Panc1 (cell line): ENCODE measurements around the gene OR5B21.

ENCODE experiments used
- CTCF ChIP-seq: fragments of 450-650 bp; IDR thresholded peaks from 2 replicates; pipeline ENCODE4 v1.5.1; 2017; ENCODE audit warnings: mild to moderate bottlenecking
- POLR2AphosphoS5 ChIP-seq: IDR thresholded peaks from 2 replicates; pipeline ENCODE4 v1.6.1; 2012; ENCODE audit warnings: mild to moderate bottlenecking, low read depth, low read length, moderate library complexity
- SIN3A ChIP-seq: IDR thresholded peaks from 2 replicates; pipeline ENCODE4 v1.6.1; 2012; ENCODE audit warnings: low read depth, mild to moderate bottlenecking, low read length, moderate library complexity, borderline replicate concordance; ENCODE audit not compliant: insufficient read depth
- TCF7L2 ChIP-seq: IDR thresholded peaks from 2 replicates; pipeline ENCODE4 v1.6.1; 2011; ENCODE audit warnings: mild to moderate bottlenecking, low read depth, low read length, inconsistent platforms
- TF ChIP-seq, protein P1 (sequence below), 2 experiments: IDR thresholded peaks; 2 replicates each; pipeline ENCODE4 v1.6.1; 2011 to 2012; ENCODE audit warnings: low read depth in 2 of 2, control low read depth in 1 of 2, low read length in 1 of 2, mild to moderate bottlenecking in 1 of 2, moderate library complexity in 1 of 2; ENCODE audit not compliant: insufficient read depth in 1 of 2

DNA sequence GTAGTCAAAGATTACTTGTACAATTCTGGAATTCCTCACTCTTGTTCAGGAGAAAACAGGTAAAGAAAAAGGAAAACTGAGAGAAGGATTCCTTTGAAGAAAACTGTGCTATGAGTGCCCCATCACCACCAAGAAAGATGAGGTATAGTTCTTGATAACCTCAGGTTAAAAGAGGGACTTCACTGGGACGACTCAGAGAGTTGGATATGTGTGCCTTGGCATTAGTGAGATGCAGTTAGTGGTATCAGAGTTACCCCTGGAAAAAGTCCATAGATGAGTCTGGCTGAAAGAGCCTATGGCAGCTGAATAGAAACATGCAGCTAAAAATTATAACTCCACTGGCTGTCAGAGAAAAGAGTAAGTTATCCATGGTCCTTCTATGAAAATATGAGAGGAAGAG, 38.9 kb upstream of the OR5B21 start:
- TF ChIP-seq, protein P1, sequence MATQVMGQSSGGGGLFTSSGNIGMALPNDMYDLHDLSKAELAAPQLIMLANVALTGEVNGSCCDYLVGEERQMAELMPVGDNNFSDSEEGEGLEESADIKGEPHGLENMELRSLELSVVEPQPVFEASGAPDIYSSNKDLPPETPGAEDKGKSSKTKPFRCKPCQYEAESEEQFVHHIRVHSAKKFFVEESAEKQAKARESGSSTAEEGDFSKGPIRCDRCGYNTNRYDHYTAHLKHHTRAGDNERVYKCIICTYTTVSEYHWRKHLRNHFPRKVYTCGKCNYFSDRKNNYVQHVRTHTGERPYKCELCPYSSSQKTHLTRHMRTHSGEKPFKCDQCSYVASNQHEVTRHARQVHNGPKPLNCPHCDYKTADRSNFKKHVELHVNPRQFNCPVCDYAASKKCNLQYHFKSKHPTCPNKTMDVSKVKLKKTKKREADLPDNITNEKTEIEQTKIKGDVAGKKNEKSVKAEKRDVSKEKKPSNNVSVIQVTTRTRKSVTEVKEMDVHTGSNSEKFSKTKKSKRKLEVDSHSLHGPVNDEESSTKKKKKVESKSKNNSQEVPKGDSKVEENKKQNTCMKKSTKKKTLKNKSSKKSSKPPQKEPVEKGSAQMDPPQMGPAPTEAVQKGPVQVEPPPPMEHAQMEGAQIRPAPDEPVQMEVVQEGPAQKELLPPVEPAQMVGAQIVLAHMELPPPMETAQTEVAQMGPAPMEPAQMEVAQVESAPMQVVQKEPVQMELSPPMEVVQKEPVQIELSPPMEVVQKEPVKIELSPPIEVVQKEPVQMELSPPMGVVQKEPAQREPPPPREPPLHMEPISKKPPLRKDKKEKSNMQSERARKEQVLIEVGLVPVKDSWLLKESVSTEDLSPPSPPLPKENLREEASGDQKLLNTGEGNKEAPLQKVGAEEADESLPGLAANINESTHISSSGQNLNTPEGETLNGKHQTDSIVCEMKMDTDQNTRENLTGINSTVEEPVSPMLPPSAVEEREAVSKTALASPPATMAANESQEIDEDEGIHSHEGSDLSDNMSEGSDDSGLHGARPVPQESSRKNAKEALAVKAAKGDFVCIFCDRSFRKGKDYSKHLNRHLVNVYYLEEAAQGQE (IDR thresholded peaks at IDR 0.05; ENCODE audit: insufficient read depth in 1 of 2, low read depth in 2 of 2, low read length in 1 of 2): no peak
- TF ChIP-seq CTCF (no peak), TCF7L2 (no peak), POLR2AphosphoS5 (no peak), SIN3A (no peak)
